ENCODE data around the gene KIF5B.
A peak's percentile ranks its signal among the peaks of the same experiment; 100 is the strongest.
"Not testable (repeated sequence)": the region's sequence is repeated elsewhere in the genome, so short reads cannot be mapped to it uniquely, and the experiment has no call there.

Gene KIF5B

DNA sequence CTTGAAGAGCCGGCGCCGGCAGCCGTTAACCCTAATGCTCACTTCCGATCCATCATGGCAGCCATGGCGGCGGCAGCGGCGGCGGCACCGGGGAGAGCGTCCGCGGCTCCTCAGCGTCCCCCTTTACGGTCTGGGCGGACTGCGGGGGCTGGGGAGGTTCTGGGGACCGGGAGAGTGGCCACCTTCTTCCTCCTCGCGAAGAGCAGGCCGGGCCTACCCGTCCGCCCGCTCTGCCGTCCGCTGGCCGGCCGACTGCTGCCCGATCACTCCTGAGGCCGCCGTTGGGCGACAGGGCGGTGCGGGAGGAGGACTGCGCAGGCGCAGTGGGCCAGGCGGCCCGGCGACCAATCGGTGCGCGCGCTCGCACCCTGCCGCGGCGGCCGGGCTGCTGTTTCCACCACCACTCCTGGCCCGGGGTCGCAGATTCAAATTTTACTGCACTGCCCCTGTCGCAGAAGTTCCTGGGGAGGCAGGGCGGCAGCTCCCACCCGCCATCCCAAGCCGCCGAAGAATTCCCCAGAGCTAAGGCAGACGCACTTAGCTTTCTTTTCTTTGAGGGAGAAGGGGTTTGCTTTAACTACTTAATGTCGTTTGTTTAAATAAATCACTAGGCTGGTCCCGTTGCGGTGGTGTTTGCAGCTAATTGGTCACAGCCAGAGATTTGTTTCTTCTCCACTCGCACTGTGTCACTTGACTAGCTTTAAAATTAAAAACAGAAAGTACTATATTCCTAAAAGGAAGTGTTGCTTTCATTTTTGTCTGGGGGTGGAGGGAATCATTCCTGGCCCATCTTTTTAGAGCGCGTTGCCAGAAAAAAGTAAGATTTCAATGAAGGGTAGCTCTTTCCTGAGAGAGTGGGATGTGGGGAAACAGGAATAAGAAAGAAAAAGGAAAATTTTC lies at the start of gene KIF5B:
Gene KIF5B (minus strand): TSS at position 290 of the 900 bp plus-strand sequence. CDS start 452 bp downstream, outside the sequence.
- DNase-seq, result peak; percentile 86

GRCh38 chr10:32105782-32106382 lies 49.7 kb upstream of the KIF5B start:
- no peak for DNase-seq

DNA sequence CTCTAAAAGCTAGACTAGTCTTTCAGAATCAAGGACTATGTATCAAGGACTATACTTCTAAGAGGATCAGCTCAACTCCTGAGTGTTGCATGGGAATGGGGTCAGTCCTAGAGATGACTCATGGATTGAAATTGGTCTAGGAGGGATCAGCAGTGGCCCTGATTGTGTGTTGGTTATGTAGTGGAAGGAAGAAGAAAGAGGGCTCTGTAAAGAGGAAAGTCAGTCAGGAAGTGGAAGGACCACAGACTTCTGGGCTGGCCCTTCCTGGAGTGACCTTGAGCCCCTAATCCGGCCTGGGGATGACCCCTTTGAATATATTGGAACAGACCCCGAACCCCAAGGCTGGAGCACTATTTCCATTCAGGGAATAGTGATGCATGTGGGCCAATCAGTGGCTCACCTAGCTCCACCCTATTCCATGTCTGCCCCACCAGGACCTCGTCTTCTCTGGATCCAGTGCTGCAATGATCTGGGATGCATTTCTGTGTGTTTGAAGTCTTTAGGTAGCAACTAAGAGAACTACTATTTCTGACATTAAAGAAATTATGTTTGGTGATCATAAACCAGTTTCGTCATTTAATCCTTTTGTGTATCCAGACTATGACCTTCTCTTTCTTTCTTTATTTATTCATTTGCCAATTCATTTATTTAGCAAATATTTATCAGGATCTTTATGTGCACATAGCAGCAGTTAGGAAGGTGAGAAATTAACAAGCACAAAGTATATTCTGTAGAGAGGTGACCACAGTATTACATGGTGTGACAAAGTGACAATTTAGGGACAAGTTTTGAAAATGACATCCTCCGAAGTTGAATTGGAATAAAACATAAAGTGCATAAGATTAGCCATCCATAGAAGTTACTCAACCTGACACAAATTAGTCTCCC lies 48.6 kb upstream of the KIF5B start:
- DNase-seq, result no peak

GRCh38 chr10:32104181-32104580 lies 48.0 kb upstream of the KIF5B start:
- no peak for DNase-seq

DNA sequence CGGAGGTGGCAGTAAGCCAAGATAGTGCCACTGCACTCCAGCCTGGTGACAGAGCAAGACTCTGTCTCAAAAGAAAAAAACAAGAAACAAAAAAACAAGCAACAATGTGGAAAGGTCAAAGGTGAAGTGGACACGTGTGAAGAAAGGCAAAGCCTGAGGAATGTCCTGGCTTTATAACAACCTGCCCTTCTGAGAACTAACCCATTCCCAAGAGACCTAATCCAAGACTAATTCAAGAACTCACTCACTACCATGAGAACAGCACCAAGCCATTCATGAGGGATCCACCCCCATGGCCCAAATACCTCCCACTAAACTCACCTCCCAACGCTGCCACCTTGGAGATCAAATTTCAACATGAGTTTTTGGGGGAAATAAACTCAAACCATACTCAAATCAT lies 47.5 kb upstream of the KIF5B start:
- DNase-seq, result no peak

DNA sequence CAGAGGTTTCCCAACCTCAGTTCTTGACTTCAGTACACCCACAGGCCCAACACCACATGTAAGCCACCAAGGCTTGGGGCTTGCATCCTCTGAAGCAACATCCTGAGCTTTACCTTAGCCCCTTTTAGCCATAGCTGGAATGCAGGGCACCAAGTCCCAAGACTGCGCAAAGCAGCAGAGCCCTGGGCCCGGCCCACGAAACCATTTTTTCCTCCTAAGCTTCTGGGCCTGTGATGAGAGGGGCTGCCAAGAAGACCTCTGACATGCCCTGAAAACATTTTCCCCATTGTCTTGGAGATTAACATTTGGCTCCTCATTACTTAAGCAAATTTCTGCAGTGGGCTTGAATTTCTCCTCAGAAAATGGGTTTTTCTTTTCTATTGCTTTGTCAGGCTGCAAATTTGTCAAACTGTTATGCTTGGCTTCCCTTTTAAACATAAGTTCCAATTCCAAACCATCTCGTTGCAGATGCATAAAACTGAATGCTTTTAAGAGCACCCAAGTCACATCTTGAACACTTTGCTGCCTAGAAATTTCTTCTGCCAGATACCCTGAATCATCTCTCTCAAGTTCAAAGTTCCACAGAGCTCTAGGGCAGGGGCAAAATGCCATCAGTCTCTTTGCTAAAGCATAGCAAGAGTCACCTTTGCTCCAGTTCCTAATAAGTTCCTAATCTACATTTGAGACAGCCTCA lies 42.5 kb upstream of the KIF5B start:
- not testable (repeated sequence) for DNase-seq

GRCh38 chr10:32095116-32095733 lies 39.0 kb upstream of the KIF5B start:
- DNase-seq, result no peak

DNA sequence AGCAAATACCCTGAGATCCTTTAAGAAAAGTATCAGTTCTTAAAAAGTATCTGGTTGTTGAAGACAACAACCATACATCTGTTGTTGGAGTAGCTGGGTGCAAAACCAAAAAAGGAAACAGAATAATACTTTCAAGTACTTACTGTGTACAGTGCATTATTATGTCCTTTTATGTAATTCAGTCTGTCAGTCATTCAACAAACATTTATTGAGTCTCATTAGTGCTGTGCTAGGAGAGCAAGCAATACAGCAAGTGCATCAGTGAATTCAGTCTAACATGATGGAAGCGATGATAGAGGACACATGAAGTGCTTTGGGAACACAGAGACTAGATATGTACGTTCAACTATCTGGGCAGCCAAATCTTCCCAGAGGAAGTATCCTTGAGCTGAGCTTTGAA lies 37.4 kb upstream of the KIF5B start:
- no peak for DNase-seq

- no peak for DNase-seq
These were observed 34.8 kb upstream of the KIF5B start for GRCh38 chr10:32091046-32091445.

GRCh38 chr10:32084185-32084851 lies 28.1 kb upstream of the KIF5B start:
- no peak for DNase-seq

GRCh38 chr10:32077896-32078485 lies 21.8 kb upstream of the KIF5B start:
- no peak for DNase-seq

DNA sequence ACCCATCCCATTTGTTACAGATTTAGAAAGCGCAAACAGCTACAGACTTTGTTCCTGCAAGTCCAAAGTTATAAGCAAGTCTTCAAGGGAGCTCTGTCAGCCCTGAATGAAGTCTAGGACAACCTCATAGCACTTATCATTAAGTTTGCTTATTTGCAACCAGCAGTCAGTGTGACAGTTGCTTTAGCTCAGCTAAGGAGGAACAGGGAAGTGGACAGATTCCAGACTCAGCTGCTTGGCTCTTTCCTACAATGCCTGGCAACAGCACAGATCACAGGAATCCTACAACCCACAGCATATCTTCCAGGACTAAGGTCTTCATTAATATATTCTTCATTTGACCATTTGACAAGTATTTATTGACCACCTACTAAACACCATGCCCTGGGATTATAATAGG lies 17.4 kb upstream of the KIF5B start:
- no peak for DNase-seq

- no peak for DNase-seq
These were observed 16.9 kb upstream of the KIF5B start for GRCh38 chr10:32073128-32073527.

DNA sequence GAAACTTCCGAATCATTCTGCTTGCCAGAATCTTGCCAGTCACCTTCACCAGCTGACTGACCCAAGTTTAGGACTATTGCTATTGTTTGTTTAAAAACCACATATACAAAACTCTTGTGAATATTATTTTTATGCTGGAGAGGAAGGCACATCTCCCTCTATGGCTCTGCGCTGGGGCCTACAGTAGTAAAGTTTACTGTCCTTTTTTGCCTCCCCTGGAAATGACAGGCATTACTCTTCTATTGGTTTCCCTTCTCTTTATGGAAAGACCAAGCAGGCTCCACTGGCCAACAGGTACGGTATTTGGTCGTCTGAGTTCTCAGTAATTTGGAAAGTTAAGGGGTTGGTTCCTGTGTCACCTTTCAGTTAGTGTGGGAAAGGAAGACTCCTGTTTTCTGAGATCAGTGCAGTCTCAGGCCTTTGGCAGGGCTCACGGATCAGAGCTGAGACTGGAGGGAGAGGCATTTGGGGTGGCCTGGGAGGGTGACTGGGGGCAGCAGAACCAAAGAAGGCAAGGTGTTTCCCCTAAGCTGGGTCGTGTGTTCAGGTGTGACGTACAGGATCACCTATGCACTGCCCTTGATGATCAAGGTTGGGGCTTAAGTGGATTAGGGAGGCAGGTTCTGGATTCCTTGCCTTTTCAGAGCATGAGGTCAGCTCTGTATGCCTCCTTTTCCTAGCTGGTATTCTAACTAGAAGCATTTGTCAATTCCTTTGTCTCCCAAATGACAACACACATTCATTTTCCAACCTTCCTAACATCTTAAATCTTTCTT lies 16.0 kb upstream of the KIF5B start:
- no peak for DNase-seq

DNA sequence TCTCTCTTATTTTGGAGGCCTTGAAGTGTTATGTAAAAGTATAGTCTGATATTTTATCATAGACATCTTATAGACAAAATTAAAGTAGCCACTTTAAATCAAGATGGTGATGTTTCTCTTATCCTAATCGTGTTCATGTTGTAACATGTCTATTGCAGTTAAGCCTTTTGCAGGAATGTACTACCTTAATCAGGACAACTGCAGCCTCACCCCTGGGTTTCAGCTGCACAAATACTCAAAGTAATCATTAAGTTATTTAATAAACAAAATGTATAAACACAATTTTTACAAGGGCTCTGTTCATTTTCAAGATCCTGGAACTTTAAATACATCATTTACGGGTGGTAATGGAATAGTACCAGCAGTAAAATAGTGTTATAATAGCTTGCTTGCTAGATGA lies 14.4 kb upstream of the KIF5B start:
- no peak for DNase-seq

- no peak for DNase-seq
These were observed 12.3 kb upstream of the KIF5B start for GRCh38 chr10:32068569-32068968.

GRCh38 chr10:32067931-32068330 lies 11.7 kb upstream of the KIF5B start:
- not testable (repeated sequence) for DNase-seq

DNA sequence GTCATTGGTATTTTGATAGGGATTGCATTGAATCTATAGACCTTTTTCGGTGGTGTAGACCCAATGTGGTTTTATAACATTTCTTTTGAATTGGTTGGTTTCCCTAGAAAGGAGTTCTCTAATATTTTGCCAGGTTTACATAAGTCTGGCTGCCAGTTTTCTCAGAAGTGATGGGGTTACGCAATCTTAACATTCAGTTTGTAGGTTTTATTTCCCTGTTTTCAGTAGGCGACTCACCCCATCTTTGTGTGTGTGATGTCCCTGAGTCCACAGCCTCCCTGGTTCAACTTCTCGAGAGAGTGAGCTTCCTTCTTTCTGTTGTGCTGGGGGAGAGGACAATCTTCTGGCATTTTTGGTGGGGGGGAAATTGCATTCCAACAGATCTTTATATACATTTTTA lies 9.6 kb upstream of the KIF5B start:
- DNase-seq, result no peak

- DNase-seq, result no peak
These were observed 5.2 kb upstream of the KIF5B start for GRCh38 chr10:32061440-32061839.

GRCh38 chr10:32060347-32060746 lies 4.1 kb upstream of the KIF5B start:
- no peak for DNase-seq

Data from activated CD8-positive, alpha-beta memory T cell treated with anti-CD3 and anti-CD28 coated beads, Interleukin-2, amount 50 U/mL, for 4 hours (primary cell).